Measurements from ENCODE around the gene VPS45.
"Not testable (repeated sequence)": the region's sequence is repeated elsewhere in the genome, so short reads cannot be mapped to it uniquely, and the experiment has no call there.

VPS45 gene

GRCh38 chr1:150161747-150162581, 94.4 kb downstream of the VPS45 start:
- DNase-seq = peak in 2 of 3 donors; percentile 33 to 37

DNA sequence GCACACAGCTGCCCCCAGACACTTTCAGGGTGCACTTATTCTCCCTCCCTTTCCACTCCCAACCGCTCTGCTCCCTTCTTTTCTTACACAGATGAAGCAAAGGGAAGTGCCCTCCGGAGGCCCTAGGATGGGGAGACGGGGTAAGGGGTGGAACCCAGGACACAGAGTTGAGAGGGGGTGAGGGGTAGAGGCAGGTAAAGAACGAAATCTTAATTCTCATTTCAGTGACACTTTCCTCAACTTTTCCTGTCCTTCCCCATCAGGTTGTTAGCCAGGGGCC, 94.9 kb downstream of the VPS45 start:
- no peak for DNase-seq

DNA sequence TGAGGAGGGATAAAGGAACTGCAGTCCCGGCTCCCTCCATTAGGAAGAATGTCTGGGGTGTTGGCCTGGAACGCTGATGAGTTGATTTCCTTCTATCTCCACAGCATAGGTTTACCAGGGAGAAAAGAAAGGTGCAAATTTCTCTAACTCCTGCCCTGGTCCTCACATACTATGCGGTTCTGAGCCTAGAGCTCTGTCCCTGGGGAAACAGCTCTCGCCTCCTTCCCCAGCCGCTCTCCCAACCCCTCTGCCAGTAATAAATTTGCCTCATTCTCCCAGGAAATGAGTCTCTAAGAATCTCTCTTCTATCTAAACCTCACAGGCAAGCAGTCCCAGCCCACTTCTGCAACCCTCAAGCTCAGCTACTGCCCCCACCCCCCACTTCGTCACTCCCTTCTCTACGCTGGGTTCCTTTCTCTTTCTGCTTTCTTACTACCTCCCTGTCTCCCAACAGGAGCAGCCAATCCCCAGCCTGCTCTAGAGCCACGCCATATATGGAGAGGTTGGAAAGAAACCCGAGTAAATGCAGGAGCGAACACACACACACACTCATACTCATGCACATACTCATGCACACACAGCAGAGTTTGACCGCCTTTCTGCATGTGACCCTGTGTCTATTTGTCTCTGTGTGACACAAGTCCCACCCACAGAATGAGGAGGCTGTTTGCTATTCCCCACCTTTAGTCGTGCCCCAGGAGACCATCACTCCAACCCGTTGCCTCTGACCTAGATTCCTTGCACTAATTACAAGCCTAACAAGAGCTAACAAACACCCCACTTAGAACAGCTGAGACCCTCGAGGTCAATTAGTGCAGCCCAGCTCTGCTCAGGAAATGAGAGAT, 95.5 kb downstream of the VPS45 start:
- DNase-seq = peak; percentile 94 to 98 (median 96)

DNA sequence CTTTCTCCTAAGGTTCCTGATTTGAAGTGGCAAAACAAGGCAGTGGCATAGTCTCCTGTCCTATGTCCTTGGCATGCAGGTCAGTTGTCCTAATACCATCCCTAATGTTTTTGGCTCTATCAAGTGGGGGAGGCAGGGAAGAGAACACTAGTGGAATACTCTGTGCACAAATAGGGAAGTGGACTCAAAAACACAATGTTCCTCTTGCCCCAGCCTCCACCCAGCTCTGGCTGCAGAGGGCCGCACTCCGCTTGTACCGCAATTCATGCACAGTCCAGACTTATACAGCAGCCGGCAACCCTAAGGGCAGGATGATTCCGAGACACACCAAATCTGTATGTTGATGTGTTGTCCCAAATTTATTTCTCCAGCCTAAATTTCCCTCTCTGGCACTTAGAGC, 96.6 kb downstream of the VPS45 start:
- peak; percentile 42 to 59 (median 55) for DNase-seq

- no peak for DNase-seq
These were observed 97.2 kb downstream of the VPS45 start for GRCh38 chr1:150164779-150165178.

- DNase-seq = peak; percentile 60 to 71 (median 64)
These were observed 98.3 kb downstream of the VPS45 start for GRCh38 chr1:150165622-150166612.

- DNase-seq = peak; percentile 74 to 85 (median 76)
These were observed 101.5 kb downstream of the VPS45 start for GRCh38 chr1:150168960-150169601.

- no peak for DNase-seq
These were observed 104.2 kb downstream of the VPS45 start for GRCh38 chr1:150171801-150172200.

DNA sequence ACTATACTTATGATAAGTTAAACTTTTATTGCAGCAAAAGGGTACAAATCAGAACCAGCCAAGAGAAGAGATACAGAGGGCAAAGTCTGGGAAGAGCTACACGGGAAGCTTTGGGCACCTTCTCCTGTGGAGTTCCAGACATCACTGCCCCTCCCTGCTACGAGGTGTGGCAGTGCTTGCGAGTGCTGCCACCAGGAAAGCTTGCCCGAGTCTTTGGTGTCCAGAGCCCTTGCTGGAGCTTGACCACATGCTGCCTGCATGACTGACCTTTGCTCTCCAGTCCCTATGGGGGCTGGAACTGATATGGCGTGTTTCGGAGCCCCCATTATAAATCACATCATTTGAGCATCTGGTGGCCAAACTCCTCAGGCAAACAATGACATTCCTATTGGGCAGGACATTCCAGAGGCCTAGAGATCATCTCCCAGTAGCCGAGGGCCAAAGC, 105.6 kb downstream of the VPS45 start:
- DNase-seq = no peak

DNA sequence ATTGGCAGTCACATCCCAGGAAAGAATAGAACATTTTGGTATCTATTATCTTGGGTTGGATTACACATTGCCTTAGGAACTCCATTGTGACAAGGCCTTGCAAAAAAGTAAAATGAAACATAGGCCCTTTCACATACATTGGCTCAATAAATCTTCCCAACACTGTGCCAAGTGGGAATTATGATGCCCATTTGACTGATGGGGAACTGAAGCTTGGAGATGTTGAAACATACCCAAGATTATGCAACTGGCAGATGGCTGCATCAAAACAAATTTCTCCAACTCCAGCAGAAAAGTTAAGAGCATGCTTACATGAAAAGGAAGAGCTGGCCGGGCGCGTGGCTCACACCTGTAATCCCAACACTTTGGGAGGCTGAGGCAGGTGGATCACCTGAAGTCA, 109.0 kb downstream of the VPS45 start:
- peak; percentile 50 to 88 (median 74) for DNase-seq

- DNase-seq = peak; percentile 51 to 59 (median 54)
These were observed 111.0 kb downstream of the VPS45 start for GRCh38 chr1:150178548-150178947.

DNA sequence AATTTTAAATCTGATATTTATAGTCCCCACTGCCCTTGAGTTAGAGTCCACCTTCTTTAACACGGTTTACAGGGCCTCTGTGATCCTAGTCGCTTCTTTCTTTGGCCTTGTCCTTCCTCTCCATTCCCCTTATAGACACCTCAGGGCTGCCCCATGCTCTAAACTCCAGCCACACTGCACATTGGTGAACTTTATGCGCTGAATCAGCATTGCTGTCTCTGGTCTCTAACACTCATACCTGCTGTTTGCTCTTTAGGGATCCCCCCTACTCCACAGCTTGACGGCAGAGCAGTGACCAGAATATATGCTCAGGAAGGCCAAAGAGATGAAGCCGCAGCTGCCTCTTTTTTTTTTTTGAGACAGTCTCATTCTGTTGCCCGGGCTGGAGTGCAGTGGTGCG, 112.3 kb downstream of the VPS45 start:
- DNase-seq = no peak

DNA sequence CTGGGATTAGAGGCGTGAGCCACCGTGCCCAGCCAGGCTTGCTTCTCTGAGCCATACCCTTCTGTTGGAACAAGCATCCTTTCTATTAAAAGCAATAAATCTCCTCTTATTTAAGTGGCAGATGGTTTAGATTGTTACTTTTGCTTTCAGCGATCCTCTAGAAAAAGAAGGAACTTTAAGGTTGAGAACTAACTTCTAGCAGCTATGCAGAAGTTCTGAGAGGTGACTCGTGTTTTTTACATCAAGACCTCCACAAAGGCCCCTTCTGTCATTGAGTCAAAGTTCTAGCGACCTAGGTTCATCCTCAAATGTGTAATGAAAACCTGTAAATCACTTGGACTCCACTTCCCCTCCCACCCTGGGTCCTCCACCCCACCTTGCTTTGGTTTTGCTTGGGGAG, 112.9 kb downstream of the VPS45 start:
- DNase-seq = peak in 2 of 3 donors; percentile 46 to 59

DNA sequence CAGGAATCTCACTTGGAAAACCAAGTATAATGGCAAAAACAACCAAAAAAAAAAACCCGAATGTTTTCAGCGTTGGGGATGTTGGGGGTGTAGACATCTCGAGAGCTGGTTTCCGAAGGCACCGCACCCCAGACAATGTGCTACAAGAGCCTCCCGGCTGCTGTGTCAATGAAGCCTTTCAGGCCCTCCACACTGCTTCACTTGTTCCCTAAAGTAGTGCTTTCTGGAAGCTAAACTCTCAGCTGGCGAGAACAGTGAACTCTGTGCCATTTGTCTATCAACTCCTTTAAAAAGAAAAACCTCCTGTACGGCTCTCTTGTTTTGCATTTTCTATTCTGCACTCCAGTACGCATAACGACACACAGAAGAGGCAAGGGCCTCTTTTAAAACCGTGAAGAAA, 114.7 kb downstream of the VPS45 start:
- DNase-seq = no peak

- DNase-seq = peak in 2 of 3 donors; percentile 62 to 67
These were observed 115.5 kb downstream of the VPS45 start for GRCh38 chr1:150183061-150183460.

GRCh38 chr1:150185481-150185880, 117.9 kb downstream of the VPS45 start:
- no peak for DNase-seq

- not testable (repeated sequence) for DNase-seq
These were observed 118.8 kb downstream of the VPS45 start for GRCh38 chr1:150186438-150186788.

DNA sequence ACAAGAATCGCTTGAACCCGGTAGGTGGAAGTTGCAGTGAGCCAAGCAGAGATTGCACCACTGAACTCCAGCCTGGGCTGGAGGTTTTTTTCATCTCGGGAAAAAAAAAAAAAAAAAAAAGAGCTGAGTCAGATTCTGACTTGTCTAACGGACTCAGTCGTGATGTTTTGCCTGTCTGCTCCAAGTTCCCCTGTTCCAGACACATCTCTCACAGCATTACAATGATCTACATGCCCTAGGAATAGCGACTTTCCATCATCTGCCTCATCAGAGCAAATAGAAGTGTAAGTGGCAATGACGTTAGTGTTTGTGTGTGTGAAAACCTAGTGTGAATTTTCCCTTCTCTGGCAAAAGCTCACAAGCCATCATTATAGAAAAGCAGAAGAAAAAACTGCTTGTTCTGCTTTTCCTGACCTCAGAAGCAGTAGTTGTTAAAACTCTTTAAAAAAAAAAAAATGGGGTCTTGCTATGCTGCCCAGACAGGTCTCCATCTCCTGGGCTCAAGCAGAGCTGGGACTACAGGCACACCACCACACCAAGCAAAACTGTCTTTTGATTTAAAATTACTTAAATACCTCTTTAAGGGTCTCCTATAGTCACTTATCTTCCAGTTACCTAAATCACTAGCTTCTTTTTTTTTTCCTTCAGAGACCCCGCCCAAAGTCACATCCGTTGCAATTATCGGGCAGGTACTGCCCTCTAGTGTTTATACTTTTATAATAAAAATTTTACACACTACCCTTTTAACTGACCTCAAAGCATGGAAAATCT, 119.4 kb downstream of the VPS45 start:
- DNase-seq = peak; percentile 70 to 92 (median 86)

- DNase-seq = no peak
These were observed 120.0 kb downstream of the VPS45 start for GRCh38 chr1:150187560-150187931.

- no peak for DNase-seq
These were observed 124.4 kb downstream of the VPS45 start for GRCh38 chr1:150192012-150192411.

GRCh38 chr1:150194381-150195031, 126.9 kb downstream of the VPS45 start:
- no peak for DNase-seq

All from suppressor macrophage treated with lipopolysaccharide for 1 hour (primary cell).